ENCODE results near the gene YIF1A. TPM values are rescaled to one million over a fixed set of nuclear protein-coding genes. Genes with fewer than 3 reads are reported as not detected.

YIF1A gene
- total RNA-seq, result 111 and 132 TPM in 2 replicates
- polyA plus RNA-seq, result 265 and 267 TPM in 2 replicates

- WGBS (ENCODE audit: low lambda C conversion rate, missing lambda C conversion rate), result under 1% methylated on average over 59 of the region's 87 CpGs
- Histone ChIP-seq H2AFZ (peak within 1 kb of the TSS; percentile 44), H3K4me3 (peak within 1 kb of the TSS; percentile 46), H4K20me1 (ENCODE audit: insufficient read depth, poor library complexity, severe bottlenecking) (no peaks in the 10 kb centered on the region), H3K4me2 (peak within 1 kb of the TSS; percentile 95), H3K27ac (peak within 1 kb of the TSS; percentile 93), H3K27me3 (peaks cover 29% of the 10 kb centered on the region), H3K79me2 (peaks cover 35% of the 10 kb centered on the region), H3K9me3 (ENCODE audit: low read depth) (no peaks in the 10 kb centered on the region), H3K4me1 (ENCODE audit: insufficient read depth) (peaks cover 15% of the 10 kb centered on the region), H3K36me3 (replicated peaks; ENCODE audit: insufficient read depth, low read depth) (no peaks in the 10 kb centered on the region), H3K9me2 (replicated peaks; ENCODE audit: insufficient read depth) (no peaks in the 10 kb centered on the region)
- peak; percentile 99 for DNase-seq (ENCODE audit: low spot score)
- TF ChIP-seq CTCF (IDR thresholded peaks at IDR 0.05; ENCODE audit: poor library complexity) (no peak), EZH2phosphoT487 (IDR thresholded peaks at IDR 0.05; ENCODE audit: low read depth, severe bottlenecking, unreplicated experiment) (no peak), EZH2 (IDR thresholded peaks at IDR 0.05; ENCODE audit: borderline replicate concordance) (no peak)
Observed at GRCh38 chr11:66288671-66289547, at the start of gene YIF1A. TSS of gene YIF1A (minus strand) at chr11:66289143. CDS start at chr11:66288985, 158 bp downstream.

- TF ChIP-seq CTCF (IDR thresholded peaks at IDR 0.05; ENCODE audit: poor library complexity) (no peak), EZH2phosphoT487 (IDR thresholded peaks at IDR 0.05; ENCODE audit: low read depth, severe bottlenecking, unreplicated experiment) (no peak), EZH2 (IDR thresholded peaks at IDR 0.05; ENCODE audit: borderline replicate concordance) (no peak)
- Histone ChIP-seq H3K36me3 (replicated peaks; ENCODE audit: insufficient read depth, low read depth) (no peaks in the 10 kb centered on the region), H3K27me3 (no peaks in the 10 kb centered on the region), H3K27ac (peak overlapping the region; percentile 81), H3K4me3 (no peak overlapping the region), H3K4me1 (ENCODE audit: insufficient read depth) (peaks cover 19% of the 10 kb centered on the region), H4K20me1 (ENCODE audit: insufficient read depth, poor library complexity, severe bottlenecking) (no peaks in the 10 kb centered on the region), H3K4me2 (peak overlapping the region; percentile 96), H2AFZ (no peak overlapping the region), H3K79me2 (peaks cover 7% of the 10 kb centered on the region), H3K9me3 (ENCODE audit: low read depth) (no peaks in the 10 kb centered on the region), H3K9me2 (replicated peaks; ENCODE audit: insufficient read depth) (no peaks in the 10 kb centered on the region)
- WGBS (ENCODE audit: low lambda C conversion rate, missing lambda C conversion rate), result 79% methylated on average over 18 of the region's 18 CpGs
- DNase-seq (ENCODE audit: low spot score), result no peak
Observed at GRCh38 chr11:66337103-66337899, 48.4 kb upstream of the YIF1A start.

GRCh38 chr11:66336234-66337102 is 47.5 kb upstream of the YIF1A start, which contains the start of gene RIN1:
TSS of gene RIN1 (minus strand) at chr11:66336434. CDS start at chr11:66336402, 32 bp downstream.
- Histone ChIP-seq H3K9me2 (replicated peaks; ENCODE audit: insufficient read depth) (no peaks in the 10 kb centered on the region), H3K36me3 (replicated peaks; ENCODE audit: insufficient read depth, low read depth) (no peaks in the 10 kb centered on the region), H3K4me1 (ENCODE audit: insufficient read depth) (peaks cover 19% of the 10 kb centered on the region), H3K79me2 (peaks cover 7% of the 10 kb centered on the region), H4K20me1 (ENCODE audit: insufficient read depth, poor library complexity, severe bottlenecking) (no peaks in the 10 kb centered on the region), H3K4me3 (peak within 1 kb of the TSS; percentile 27), H3K9me3 (ENCODE audit: low read depth) (no peaks in the 10 kb centered on the region), H3K27me3 (no peaks in the 10 kb centered on the region), H2AFZ (no peak within 1 kb of the TSS), H3K27ac (peak within 1 kb of the TSS; percentile 81), H3K4me2 (peak within 1 kb of the TSS; percentile 96)
- TF ChIP-seq EZH2 (IDR thresholded peaks at IDR 0.05; ENCODE audit: borderline replicate concordance) (no peak), CTCF (IDR thresholded peaks at IDR 0.05; ENCODE audit: poor library complexity) (peak; percentile 54)
- peak; percentile 85 for DNase-seq (ENCODE audit: low spot score)
- WGBS (ENCODE audit: low lambda C conversion rate, missing lambda C conversion rate), result 20% methylated on average over 22 of the region's 22 CpGs

Data from hepatocyte (in vitro differentiated cells).